Kidney (tissue), 14 donors: ENCODE data around the gene PMEPA1. TPM values are rescaled to one million over a fixed set of nuclear protein-coding genes. Genes with fewer than 3 reads are reported as not detected.

Experiments used
- DNase-seq, 5 donors: peaks; one replicate each; pipeline ENCODE4 v3.0.0-alpha.2; 2013 to 2020
- FAIRE-seq: peaks from 2 replicates; lab custom pipeline; 2012; peaks lifted over from hg19 to GRCh38; lab: Jason Lieb, UNC
- H3K27ac ChIP-seq, 2 donors: one replicate each; pipeline ENCODE4 v1.7.0; 2013; ENCODE audit warnings: low read depth in 2 of 2, low read length in 2 of 2, inconsistent platforms in 1 of 2
- H3K27me3 ChIP-seq: one replicate; pipeline ENCODE4 v1.7.1; 2013; ENCODE audit warnings: low read length, inconsistent platforms; ENCODE audit not compliant: control insufficient read depth, insufficient read depth
- H3K36me3 ChIP-seq, 3 donors: one replicate each; pipeline versions ENCODE4 v1.7.0 to v1.7.1; 2013; ENCODE audit warnings: low read length in 3 of 3, control low read depth in 1 of 3, inconsistent platforms in 1 of 3; ENCODE audit not compliant: insufficient read depth in 3 of 3, control insufficient read depth in 2 of 3
- H3K4me1 ChIP-seq, 3 donors: one replicate each; pipeline versions ENCODE4 v1.7.0 to v1.7.1; 2013; ENCODE audit warnings: low read length in 3 of 3, inconsistent platforms in 1 of 3, low read depth in 1 of 3; ENCODE audit not compliant: control insufficient read depth in 2 of 3, insufficient read depth in 2 of 3
- H3K4me3 ChIP-seq, 3 donors: one replicate each; pipeline versions ENCODE4 v1.7.0 to v1.8.1; 2013; ENCODE audit warnings: low read length in 3 of 3, control low read depth in 1 of 3, inconsistent platforms in 1 of 3
- H3K9ac ChIP-seq, 3 donors: one replicate each; pipeline versions ENCODE4 v1.7.0 to v1.7.1; 2013; ENCODE audit warnings: low read length in 3 of 3, control low read depth in 1 of 3, inconsistent platforms in 1 of 3
- H3K9me3 ChIP-seq, 3 donors: one replicate each; pipeline versions ENCODE4 v1.7.0 to v1.7.1; 2013; ENCODE audit warnings: low read length in 3 of 3, control low read depth in 1 of 3, inconsistent platforms in 1 of 3; ENCODE audit not compliant: control insufficient read depth in 2 of 3, insufficient read depth in 1 of 3
- CTCF ChIP-seq: IDR thresholded peaks from 3 replicates; pipeline ENCODE4 v1.5.1; 2012; ENCODE audit warnings: mild to moderate bottlenecking, moderate library complexity, borderline replicate concordance; ENCODE audit not compliant: insufficient read depth; ENCODE audit errors: extremely low read depth
- intact Hi-C: fragments of 100-400 bp; cut with DNase I; formaldehyde crosslinking; loops from one replicate; pipeline ENCODE4 v1.11.1; 2022
- polyA plus RNA-seq: library from polyadenylated mRNA; stranded (reverse); fragments of 350-450 nt; fragmentation: Illumina TruSeq; extraction: RNeasy Lipid Tissue Mini Kit (QIAGEN cat#74804); gene quantifications from one replicate; pipeline ENCODE4 v1.2.3, GENCODE V29; 2014; ENCODE audit warnings: low read depth, low replicate concordance; ENCODE audit not compliant: insufficient read depth
- total RNA-seq: library from RNA; stranded (reverse); fragmentation: NEBNext Ultra II Directional; extraction: Animal tissue kit (Norgen Biotek cat#: 25700); gene quantifications from one replicate; pipeline ENCODE4 v1.2.1, GENCODE V29; 2021
- donor health status: control.
- donor health status: control.
- donor health status: control.
- donor health status: control.
- donor health status: control.
- donor health status: DM: yes; HTN: yes; CAD: no.
- donor health status: Normal renal cell carcinoma (clear cell type).

The PMEPA1 gene
- total and polyA plus RNA-seq, 2 donors from 2014 or later, result 12.9 to 30.4 TPM

GRCh38 chr20:57671662-57672061 lies 38.2 kb downstream of the PMEPA1 start:
- TF ChIP-seq CTCF, result no peak
- Histone ChIP-seq H3K9me3 (no peaks in the 10 kb centered on the region), H3K4me3 (no peak overlapping the region), H3K36me3 (no peaks in the 10 kb centered on the region), H3K9ac (no peak overlapping the region), H3K27me3 (no peaks in the 10 kb centered on the region), H3K27ac (no peak overlapping the region), H3K4me1 (peaks cover 0 to 14% (median 7%) of the 10 kb centered on the region in 3 donors)
- no peak for DNase-seq
- FAIRE-seq, result no peak
- intact Hi-C loops, result no loop called here

- no peak for FAIRE-seq
- intact Hi-C loops, result no loop called here
- no peak for TF ChIP-seq CTCF
- H3K9ac ChIP-seq, result no peak overlapping the region
- no peak overlapping the region for H3K4me3 ChIP-seq
- H3K9me3 ChIP-seq, result no peaks in the 10 kb centered on the region
- H3K36me3 ChIP-seq, result no peaks in the 10 kb centered on the region
- no peak overlapping the region for H3K27ac ChIP-seq
- no peaks in the 10 kb centered on the region for H3K27me3 ChIP-seq
- H3K4me1 ChIP-seq, result peaks cover 0 to 9% (median 7%) of the 10 kb centered on the region in 3 donors
- no peak for DNase-seq
Observed at GRCh38 chr20:57671072-57671391, 38.8 kb downstream of the PMEPA1 start.

GRCh38 chr20:57670288-57671071 lies 39.3 kb downstream of the PMEPA1 start:
- H3K4me1 ChIP-seq, result peaks cover 0 to 7% (median 6%) of the 10 kb centered on the region in 3 donors
- no peak overlapping the region for H3K4me3 ChIP-seq
- no peaks in the 10 kb centered on the region for H3K9me3 ChIP-seq
- no peaks in the 10 kb centered on the region for H3K27me3 ChIP-seq
- H3K9ac ChIP-seq, result no peak overlapping the region
- FAIRE-seq (no peak), DNase-seq (no peak)
- H3K36me3 ChIP-seq, result no peaks in the 10 kb centered on the region
- no peak for TF ChIP-seq CTCF
- no peak overlapping the region for H3K27ac ChIP-seq
- intact Hi-C loops, result no loop called here
